Heart left ventricle (tissue), 16 donors: ENCODE measurements around the gene TMEM178B. TPM values are rescaled to one million over a fixed set of nuclear protein-coding genes. Genes with fewer than 3 reads are reported as not detected.

Experiments
- ATAC-seq, 4 donors: fragments of 200-7000 bp; cut with Tn5 transposase; one replicate each; pipeline ENCODE4 v1.9.1; 2020 to 2022; ENCODE audit warnings: moderate library complexity in 4 of 4, mild to moderate bottlenecking in 3 of 4, moderate number of reproducible peaks in 1 of 4
- DNase-seq, 5 donors: peaks; one replicate each; pipeline ENCODE4 v3.0.0-alpha.2; 2020
- H3K27ac ChIP-seq, 12 donors: fragments of 200-600 bp; sonication (generic) in 4 of 12; one replicate each; pipeline versions ENCODE4 v1.5.0 to v1.8.0; 2016 to 2022; ENCODE audit warnings: mild to moderate bottlenecking in 2 of 12
- H3K27me3 ChIP-seq, 9 donors: fragments of 200-600 bp; sonication (generic) in 2 of 9; one replicate each; pipeline versions ENCODE4 v1.5.1 to v1.8.0; 2016 to 2022; ENCODE audit warnings: mild to moderate bottlenecking in 3 of 9
- H3K36me3 ChIP-seq, 9 donors: fragments of 200-600 bp; sonication (generic) in 2 of 9; one replicate each; pipeline versions ENCODE4 v1.5.0 to v1.8.0; 2018 to 2022; ENCODE audit warnings: mild to moderate bottlenecking in 2 of 9
- H3K4me1 ChIP-seq, 12 donors: fragments of 200-600 bp; sonication (generic) in 4 of 12; one replicate each; pipeline versions ENCODE4 v1.5.0 to v1.8.0; 2016 to 2022; ENCODE audit warnings: mild to moderate bottlenecking in 3 of 12
- H3K4me3 ChIP-seq, 12 donors: fragments of 200-600 bp; sonication (generic) in 4 of 12; one replicate each; pipeline versions ENCODE4 v1.5.0 to v1.8.0; 2017 to 2022; ENCODE audit warnings: mild to moderate bottlenecking in 9 of 12, moderate library complexity in 4 of 12
- H3K9me3 ChIP-seq, 12 donors: fragments of 200-600 bp; sonication (generic) in 4 of 12; one replicate each; pipeline versions ENCODE4 v1.5.0 to v1.8.0; 2016 to 2022; ENCODE audit warnings: mild to moderate bottlenecking in 1 of 12
- CTCF ChIP-seq, 12 donors: fragments of 200-600 bp; sonication (generic) in 4 of 12; IDR thresholded peaks; one replicate each; pipeline versions ENCODE4 v1.5.0 to v1.8.0; 2018 to 2022; ENCODE audit warnings: antibody characterized with exemption in 12 of 12, mild to moderate bottlenecking in 5 of 12
- POLR2A ChIP-seq, 2 donors: fragments of 450-650 bp; IDR thresholded peaks; one replicate each; pipeline ENCODE4 v1.6.1; 2017; ENCODE audit warnings: antibody characterized with exemption in 2 of 2, mild to moderate bottlenecking in 2 of 2, moderate library complexity in 2 of 2
- WGBS, 4 donors: extraction: QIAGEN DNeasy Blood & Tissue Kit in 2 of 4; methylation state at CpG; one replicate each; pipeline versions ENCODE4 v1.1.5 to v1.1.7; 2013 to 2018; 5-methylcytosine and 5-hydroxymethylcytosine counted together
- intact Hi-C, 10 donors: fragments of 100-400 bp; cut with DNase I; formaldehyde crosslinking; loops; one replicate each; pipeline versions ENCODE4 v1.11.1 to v1.14.2; 2022
- polyA plus RNA-seq, 2 donors: library from polyadenylated mRNA; stranded (reverse); fragments of 200-250 nt; gene quantifications; one replicate each; pipeline ENCODE4 v1.2.3, GENCODE V29; 2013
- total RNA-seq, 9 donors: library from RNA; depleted of rRNA in 2 of 9; stranded (reverse); fragments of >200 nt in 2 of 9; fragmentation: NEBNext Ultra II Directional in 3 of 9; extraction: Animal tissue kit (Norgen Biotek cat#: 25700) in 3 of 9; gene quantifications; one replicate each; pipeline versions ENCODE4 v1.1.0 to v1.2.4, GENCODE V29; 2016 to 2023
- donor health status: ischemic (EF 13 %, LVEDD 7.1; RV severe dilation, severe dysfunction).
- donor health status: healthy with polysubstance abuse.
- donor health status: DM: no; HTN: yes; CAD: no.
- donor health status: DM: no; HTN: no; CAD: no.
- donor health status: ischemic (EF 25% LVEDD 6.9; RV normal size, moderate dysfunction).
- donor health status: ischemic (EF 25% LVEDD 5.7; RV mildly dilated, moderate dysfunction).
- donor health status: healthy.
- donor health status: DM: yes; HTN: yes; CAD: no.
- donor health status: ischemic (EF 35%, LVEDD 5.7; RV mildly dilated, moderate dysfunction).
- donor health status: nonischemic (EF 11% LVEDD 7.7; RV severe dilation, severe dysfunction).
- donor health status: DM: yes; HTN: yes; CAD: no.
- donor health status: PGD.
- donor health status: ischemic (EF 29% LVEDD 5.4; RV normal size, mild dysfunction).
- donor health status: nonischemic (EF 23%, LVEDD 6.1; RV moderate dilation, normal function).

Gene TMEM178B
- total and polyA plus RNA-seq, 11 donors: 1.2 to 58.5 (median 19.0) TPM

DNA sequence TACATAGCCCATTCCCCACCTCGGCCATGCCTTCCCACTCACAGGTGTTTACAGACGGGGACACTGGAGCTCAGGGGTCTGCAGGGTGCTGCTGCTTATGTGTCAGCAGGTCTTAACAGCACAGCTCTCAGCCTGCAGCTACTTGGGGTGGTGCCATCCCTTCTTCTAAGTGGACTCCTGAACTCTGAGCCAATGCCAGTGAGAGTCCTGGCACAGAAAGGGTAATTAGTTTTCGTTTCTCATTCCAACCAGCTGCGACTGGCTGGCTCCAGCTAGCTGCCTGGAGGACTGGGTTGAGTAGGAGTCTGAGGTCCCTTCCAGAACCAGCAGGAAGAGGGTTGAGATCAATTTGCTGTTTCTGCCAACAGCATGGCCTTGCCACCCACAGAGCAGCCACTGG, 389.1 kb downstream of the TMEM178B start:
- TF ChIP-seq CTCF (IDR thresholded peaks at IDR 0.05) (no peak), POLR2A (IDR thresholded peaks at IDR 0.05) (no peak)
- Histone ChIP-seq H3K4me3 (no peak overlapping the region), H3K27me3 (no peaks in the 10 kb centered on the region), H3K9me3 (no peaks in the 10 kb centered on the region), H3K4me1 (peaks cover 0 to 37% (median 13%) of the 10 kb centered on the region in 12 donors), H3K27ac (peak overlapping the region in 1 of 12 donors; percentile 7), H3K36me3 (no peaks in the 10 kb centered on the region)
- DNase-seq (peak in 2 of 5 donors; percentile 45 to 47), ATAC-seq (peak in 3 of 4 donors; percentile 18 to 50 (median 48))
- intact Hi-C loops: no loop called here
- 34 to 55% (median 44%) methylated on average over 4 of the region's 4 CpGs for WGBS, 4 donors

GRCh38 chr7:141463986-141464385, 390.1 kb downstream of the TMEM178B start:
- H3K36me3 ChIP-seq: no peaks in the 10 kb centered on the region
- TF ChIP-seq POLR2A (IDR thresholded peaks at IDR 0.05) (no peak), CTCF (IDR thresholded peaks at IDR 0.05) (no peak)
- WGBS, 4 donors: 82 to 92% (median 89%) methylated on average over 8 of the region's 8 CpGs
- intact Hi-C loops: no loop called here
- H3K4me1 ChIP-seq: peaks cover 0 to 37% (median 13%) of the 10 kb centered on the region in 12 donors
- ATAC-seq: no peak
- H3K9me3 ChIP-seq: no peaks in the 10 kb centered on the region
- DNase-seq: no peak
- H3K27ac ChIP-seq: no peak overlapping the region
- no peaks in the 10 kb centered on the region for H3K27me3 ChIP-seq
- H3K4me3 ChIP-seq: no peak overlapping the region

DNA sequence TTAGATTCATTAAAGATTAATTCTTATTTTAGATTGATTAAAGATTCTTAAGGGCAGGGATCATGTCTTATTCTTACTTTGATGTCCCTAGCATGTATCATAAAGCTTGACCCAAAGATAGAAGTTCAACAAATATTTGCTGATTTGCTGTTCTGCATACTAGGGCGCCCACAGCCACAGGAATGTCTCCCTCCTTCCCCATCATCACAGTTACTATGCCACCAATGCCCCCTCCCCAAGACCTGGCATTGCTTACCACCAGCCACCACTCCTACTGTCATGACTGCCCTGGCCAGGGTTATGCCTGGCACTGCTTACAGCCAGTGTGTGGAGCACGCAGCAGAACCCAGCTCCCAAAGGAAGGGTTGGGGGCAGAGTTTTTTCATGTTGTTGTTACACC, 390.7 kb downstream of the TMEM178B start:
- H3K27ac ChIP-seq: no peak overlapping the region
- intact Hi-C loops: no loop called here
- no peak for ATAC-seq
- TF ChIP-seq CTCF (IDR thresholded peaks at IDR 0.05): no peak
- no peak for TF ChIP-seq POLR2A (IDR thresholded peaks at IDR 0.05)
- no peaks in the 10 kb centered on the region for H3K9me3 ChIP-seq
- H3K4me1 ChIP-seq: peaks cover 0 to 37% (median 13%) of the 10 kb centered on the region in 12 donors
- H3K4me3 ChIP-seq: no peak overlapping the region
- no peaks in the 10 kb centered on the region for H3K27me3 ChIP-seq
- DNase-seq: no peak
- WGBS, 4 donors: 75 to 89% (median 84%) methylated on average over 2 of the region's 2 CpGs
- no peaks in the 10 kb centered on the region for H3K36me3 ChIP-seq

DNA sequence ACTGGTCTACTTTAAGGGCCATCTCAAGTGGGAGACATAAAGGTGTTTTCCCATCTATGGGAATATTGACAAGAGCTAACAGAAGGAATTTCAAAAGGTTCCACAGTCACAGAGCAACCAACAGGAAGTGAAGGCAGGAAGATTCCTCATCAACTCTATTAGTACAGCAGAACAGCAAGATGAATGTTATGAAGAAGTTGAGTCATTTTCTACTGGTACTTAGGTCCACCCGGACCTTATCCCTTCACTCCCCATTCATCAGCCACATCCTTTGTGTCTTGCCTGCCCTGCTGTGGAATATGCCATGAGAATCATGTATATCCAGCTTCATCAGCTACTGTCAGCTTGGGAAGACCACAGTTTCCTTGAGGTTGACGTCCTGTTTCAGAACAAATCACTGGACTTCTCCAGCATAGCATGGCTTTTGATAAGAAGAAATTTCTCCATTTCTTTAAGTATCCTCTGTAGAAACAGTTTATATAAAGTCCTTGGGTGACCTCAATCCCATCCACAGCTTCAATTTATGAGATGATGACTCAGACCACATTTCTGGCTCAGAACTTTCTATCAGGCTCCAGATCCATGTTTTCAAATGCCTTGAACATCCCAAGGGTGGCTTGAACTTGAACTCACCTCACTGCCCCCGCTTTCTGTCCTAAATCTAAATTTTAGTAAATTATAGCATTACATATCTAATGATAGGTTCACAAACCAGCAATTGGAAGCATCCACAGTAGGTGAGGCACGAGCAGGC, 392.5 kb downstream of the TMEM178B start:
- peak in 1 of 4 donors; percentile 59 for ATAC-seq

More for the DNA sequence above, 392.5 kb downstream of the TMEM178B start:
- WGBS, 4 donors: 53 to 73% (median 68%) methylated on average over 4 of the region's 4 CpGs
- Histone ChIP-seq H3K27me3 (no peaks in the 10 kb centered on the region), H3K36me3 (peaks cover 0 to 8% (median 0%) of the 10 kb centered on the region in 9 donors), H3K4me1 (peaks cover 0 to 28% (median 5%) of the 10 kb centered on the region in 12 donors), H3K27ac (no peak overlapping the region), H3K4me3 (no peak overlapping the region), H3K9me3 (no peaks in the 10 kb centered on the region)
- TF ChIP-seq POLR2A (IDR thresholded peaks at IDR 0.05) (no peak), CTCF (IDR thresholded peaks at IDR 0.05) (no peak)
- DNase-seq: no peak
- intact Hi-C loops: no loop called here
